Kidney epithelial cell (primary cell): Measurements from ENCODE around the gene YAP1. TPM values are rescaled to one million over a fixed set of nuclear protein-coding genes. Genes with fewer than 3 reads are reported as not detected.

Source experiments
- DNase-seq: peaks from one replicate; pipeline ENCODE4 v3.0.0-alpha.2; 2010; ENCODE audit warnings: low read depth
- H3K27me3 ChIP-seq: 2 replicates; pipeline ENCODE4 v1.6.0; 2011; ENCODE audit warnings: low read length; ENCODE audit not compliant: control insufficient read depth, insufficient read depth
- H3K36me3 ChIP-seq: 2 replicates; pipeline ENCODE4 v1.5.1; 2011; ENCODE audit warnings: low read length; ENCODE audit not compliant: control insufficient read depth, insufficient read depth
- H3K4me3 ChIP-seq: 2 replicates; pipeline ENCODE4 v1.5.1; 2011; ENCODE audit warnings: low read depth, mild to moderate bottlenecking, control low read depth, low read length
- CTCF ChIP-seq: IDR thresholded peaks from 2 replicates; pipeline ENCODE4 v1.5.1; 2011; ENCODE audit warnings: mild to moderate bottlenecking, moderate library complexity, low read length, control low read depth, inconsistent platforms; ENCODE audit not compliant: insufficient read depth, poor library complexity, severe bottlenecking
- total RNA-seq: library from RNA; depleted of rRNA; stranded (reverse); fragments of >200 nt; gene quantifications from 2 replicates; pipeline ENCODE4 v1.2.3, GENCODE V29; 2015

Gene YAP1
- total RNA-seq, 1 donor from 2014 or later, result 94.4 TPM

GRCh38 chr11:102269927-102270326, 159.7 kb downstream of the YAP1 start:
- DNase-seq, result no peak
- Histone ChIP-seq H3K27me3 (no peaks in the 10 kb centered on the region), H3K4me3 (no peak overlapping the region), H3K36me3 (no peaks in the 10 kb centered on the region)
- no peak for TF ChIP-seq CTCF

- H3K27me3 ChIP-seq, result no peaks in the 10 kb centered on the region
- no peak for TF ChIP-seq CTCF
- no peak for DNase-seq
- H3K36me3 ChIP-seq, result no peaks in the 10 kb centered on the region
- no peak overlapping the region for H3K4me3 ChIP-seq
Measured at GRCh38 chr11:102272047-102272824, 162.0 kb downstream of the YAP1 start.

GRCh38 chr11:102274628-102275027, 164.4 kb downstream of the YAP1 start:
- TF ChIP-seq CTCF, result no peak
- Histone ChIP-seq H3K27me3 (no peaks in the 10 kb centered on the region), H3K4me3 (no peak overlapping the region), H3K36me3 (no peaks in the 10 kb centered on the region)
- no peak for DNase-seq

- Histone ChIP-seq H3K27me3 (no peaks in the 10 kb centered on the region), H3K36me3 (no peaks in the 10 kb centered on the region), H3K4me3 (no peak overlapping the region)
- no peak for TF ChIP-seq CTCF
- no peak for DNase-seq
Measured at GRCh38 chr11:102276362-102276761, 166.1 kb downstream of the YAP1 start.

GRCh38 chr11:102276783-102277182, 166.5 kb downstream of the YAP1 start:
- no peak overlapping the region for H3K4me3 ChIP-seq
- no peaks in the 10 kb centered on the region for H3K27me3 ChIP-seq
- no peaks in the 10 kb centered on the region for H3K36me3 ChIP-seq
- DNase-seq, result no peak
- no peak for TF ChIP-seq CTCF
